DOHH2 (cell line): ENCODE measurements around the gene SLC22A4.

Source experiments
- H3F3A ChIP-seq: fragments of 200-600 bp; sonication (generic), shearing (Covaris generic); 2 replicates; pipeline ENCODE4 v1.6.0; 2016; ENCODE audit warnings: antibody characterized with exemption, mild to moderate bottlenecking; ENCODE audit not compliant: control insufficient read depth, insufficient read depth
- H3K27ac ChIP-seq: fragments of 200-600 bp; sonication (generic); 2 replicates; pipeline ENCODE4 v1.5.1; 2014; ENCODE audit warnings: low read depth, mild to moderate bottlenecking, low read length, moderate library complexity
- H3K27me3 ChIP-seq: fragments of 200-600 bp; sonication (generic); 2 replicates; pipeline ENCODE4 v1.6.1; 2014; ENCODE audit warnings: mild to moderate bottlenecking, low read length, mixed read lengths; ENCODE audit not compliant: control insufficient read depth
- H3K36me3 ChIP-seq: fragments of 200-600 bp; sonication (generic); 2 replicates; pipeline ENCODE4 v1.6.1; 2014; ENCODE audit warnings: mild to moderate bottlenecking, low read length, moderate library complexity, mixed read lengths; ENCODE audit not compliant: control insufficient read depth
- H3K4me1 ChIP-seq: fragments of 200-600 bp; sonication (generic); 2 replicates; pipeline ENCODE4 v1.6.1; 2014; ENCODE audit warnings: mild to moderate bottlenecking, low read length, mixed read lengths; ENCODE audit not compliant: control insufficient read depth
- H3K4me2 ChIP-seq: fragments of 200-600 bp; sonication (generic); 2 replicates; pipeline ENCODE4 v1.6.0; 2014; ENCODE audit warnings: mild to moderate bottlenecking, low read length, moderate library complexity
- H3K4me3 ChIP-seq: fragments of 200-600 bp; sonication (generic); 2 replicates; pipeline ENCODE4 v1.5.1; 2014; ENCODE audit warnings: mild to moderate bottlenecking, low read length, mixed read lengths
- H3K79me2 ChIP-seq: fragments of 200-600 bp; sonication (generic); 2 replicates; pipeline ENCODE4 v1.6.1; 2014; ENCODE audit warnings: mild to moderate bottlenecking, low read length, mixed read lengths; ENCODE audit not compliant: control insufficient read depth
- H3K9me2 ChIP-seq: fragments of 200-600 bp; sonication (generic); replicated peaks from 2 replicates; pipeline ENCODE4 v1.6.1; 2014; ENCODE audit warnings: mild to moderate bottlenecking, low read length, mixed read lengths; ENCODE audit not compliant: control insufficient read depth
- H3K9me3 ChIP-seq: fragments of 200-600 bp; sonication (generic); 2 replicates; pipeline ENCODE4 v1.6.1; 2014; ENCODE audit warnings: antibody characterized with exemption, low read length, mixed read lengths; ENCODE audit not compliant: control insufficient read depth, insufficient read depth
- H4K20me1 ChIP-seq: fragments of 200-600 bp; sonication (generic); 2 replicates; pipeline ENCODE4 v1.6.0; 2014; ENCODE audit warnings: low read depth, mild to moderate bottlenecking, antibody characterized with exemption, low read length, moderate library complexity; ENCODE audit not compliant: control insufficient read depth, insufficient read depth
- CTCF ChIP-seq: fragments of 200-600 bp; sonication (generic); IDR thresholded peaks from one replicate; pipeline ENCODE4 v1.5.1; 2014; ENCODE audit warnings: antibody characterized with exemption, mild to moderate bottlenecking, low read depth, low read length; ENCODE audit not compliant: poor library complexity, severe bottlenecking
- EZH2phosphoT487 ChIP-seq: fragments of 200-600 bp; sonication (generic); IDR thresholded peaks from 2 replicates; pipeline ENCODE4 v1.6.1; 2017; ENCODE audit warnings: borderline replicate concordance, mild to moderate bottlenecking, antibody characterized with exemption, low read length, moderate library complexity, mixed read lengths

The SLC22A4 gene

DNA sequence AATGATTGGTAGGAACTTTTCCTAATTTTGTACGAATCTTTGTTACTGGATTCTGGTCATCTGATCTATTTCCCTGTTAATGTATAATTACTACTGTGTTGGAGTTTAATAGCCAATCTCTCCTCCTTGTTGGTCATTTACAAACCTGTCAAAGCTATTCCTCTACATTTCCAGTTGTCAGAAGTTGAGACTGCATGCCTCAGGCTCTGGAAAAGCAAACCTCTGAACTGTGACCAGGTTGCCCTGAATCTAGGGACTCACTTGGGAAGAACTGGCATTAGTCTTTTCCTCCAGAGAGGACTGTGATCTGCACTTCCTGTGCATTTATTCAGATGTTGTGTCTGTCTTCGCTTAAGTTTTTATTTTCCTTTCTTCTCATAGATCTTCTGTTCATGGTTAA, 20.6 kb upstream of the SLC22A4 start:
- Histone ChIP-seq H3K36me3 (no peaks in the 10 kb centered on the region), H3K4me3 (no peak overlapping the region), H3K27me3 (peaks cover 11% of the 10 kb centered on the region), H3K4me2 (no peak overlapping the region), H4K20me1 (no peaks in the 10 kb centered on the region), H3K79me2 (no peaks in the 10 kb centered on the region), H3K4me1 (no peaks in the 10 kb centered on the region), H3K9me2 (no peaks in the 10 kb centered on the region), H3F3A (no peaks in the 10 kb centered on the region), H3K9me3 (no peaks in the 10 kb centered on the region), H3K27ac (no peak overlapping the region)
- TF ChIP-seq CTCF (no peak), EZH2phosphoT487 (no peak)

GRCh38 chr5:132274050-132274792, 20.0 kb upstream of the SLC22A4 start:
- H3K36me3 ChIP-seq, result no peaks in the 10 kb centered on the region
- H3K27me3 ChIP-seq, result peaks cover 11% of the 10 kb centered on the region
- H3K4me1 ChIP-seq, result no peaks in the 10 kb centered on the region
- H3K9me3 ChIP-seq, result no peaks in the 10 kb centered on the region
- H3K79me2 ChIP-seq, result no peaks in the 10 kb centered on the region
- H3K9me2 ChIP-seq, result no peaks in the 10 kb centered on the region
- no peak for TF ChIP-seq CTCF
- no peak for TF ChIP-seq EZH2phosphoT487
- H4K20me1 ChIP-seq, result no peaks in the 10 kb centered on the region
- H3K4me2 ChIP-seq, result no peak overlapping the region
- no peak overlapping the region for H3K4me3 ChIP-seq
- H3F3A ChIP-seq, result no peaks in the 10 kb centered on the region
- H3K27ac ChIP-seq, result no peak overlapping the region

DNA sequence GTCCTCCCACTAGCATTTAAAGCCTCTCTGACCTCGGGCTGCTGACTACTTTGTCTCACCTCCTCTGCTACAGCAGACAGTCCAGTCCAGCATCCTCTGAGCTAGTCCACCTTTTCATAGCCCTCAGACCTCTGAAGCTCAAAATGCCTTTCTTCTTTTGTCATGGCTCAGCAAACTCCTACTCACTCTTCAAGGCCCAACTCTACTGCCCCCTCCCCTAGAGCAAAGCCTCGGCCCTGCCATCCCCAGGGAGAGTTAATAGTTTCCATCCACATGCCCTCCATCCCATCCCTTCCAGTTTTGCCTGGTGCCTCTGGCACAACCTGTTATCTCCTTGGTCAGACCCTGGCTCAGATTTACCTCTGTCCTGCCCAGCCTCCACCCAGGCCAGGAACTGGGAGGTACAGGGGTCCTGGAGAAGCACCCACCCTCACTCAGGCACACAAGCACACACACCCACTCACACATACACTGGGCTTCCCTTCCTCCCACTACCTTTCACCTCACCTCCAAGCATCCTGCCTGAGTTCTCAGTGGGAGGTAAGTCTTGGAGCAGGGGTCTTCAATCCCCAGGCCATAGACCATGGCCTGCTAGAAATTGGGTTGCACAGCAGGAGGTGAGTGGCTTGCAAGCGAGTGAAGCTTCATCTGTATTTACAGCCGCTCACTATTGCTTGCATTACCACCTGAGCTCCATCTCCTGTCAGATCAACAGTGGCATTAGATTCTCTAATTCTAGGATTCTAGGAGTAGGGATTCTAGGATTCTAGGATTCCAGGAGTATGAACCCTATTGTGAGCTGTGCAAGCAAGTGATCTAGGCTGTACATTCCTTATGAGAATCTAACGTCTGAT, 18.6 kb upstream of the SLC22A4 start:
- Histone ChIP-seq H3K9me2 (no peaks in the 10 kb centered on the region), H3K4me2 (no peak overlapping the region), H3K4me1 (no peaks in the 10 kb centered on the region), H3K4me3 (no peak overlapping the region), H3K27me3 (peaks cover 16% of the 10 kb centered on the region), H3K79me2 (no peaks in the 10 kb centered on the region), H4K20me1 (no peaks in the 10 kb centered on the region), H3K9me3 (no peaks in the 10 kb centered on the region), H3K36me3 (no peaks in the 10 kb centered on the region), H3F3A (no peaks in the 10 kb centered on the region), H3K27ac (no peak overlapping the region)
- no peak for TF ChIP-seq CTCF
- no peak for TF ChIP-seq EZH2phosphoT487
